Ishikawa (cell line): ENCODE results near the gene UBC.
A peak's percentile ranks its signal among the peaks of the same experiment; 100 is the strongest.

Experiments
- CEBPB ChIP-seq: IDR thresholded peaks from 2 replicates; pipeline ENCODE4 v1.6.1; 2012
- CREB1 ChIP-seq: IDR thresholded peaks from 2 replicates; pipeline ENCODE4 v1.6.1; 2012; ENCODE audit warnings: low read depth
- EGR1 ChIP-seq: IDR thresholded peaks from 2 replicates; pipeline ENCODE4 v1.6.1; 2012
- EP300 ChIP-seq: IDR thresholded peaks from 2 replicates; pipeline ENCODE4 v1.6.1; 2012; ENCODE audit warnings: borderline replicate concordance
- MAX ChIP-seq: IDR thresholded peaks from 2 replicates; pipeline ENCODE4 v1.6.1; 2012
- RAD21 ChIP-seq: IDR thresholded peaks from 2 replicates; pipeline ENCODE4 v1.6.1; 2012; ENCODE audit warnings: low read depth
- REST ChIP-seq: IDR thresholded peaks from 2 replicates; pipeline ENCODE4 v1.6.1; 2012; ENCODE audit warnings: low read depth, mild to moderate bottlenecking
- TAF1 ChIP-seq: IDR thresholded peaks from 2 replicates; pipeline ENCODE4 v1.6.1; 2012; ENCODE audit warnings: low read depth, mild to moderate bottlenecking
- TCF12 ChIP-seq: IDR thresholded peaks from 2 replicates; pipeline ENCODE4 v1.6.1; 2012; ENCODE audit warnings: low read depth
- TEAD4 ChIP-seq: IDR thresholded peaks from 2 replicates; pipeline ENCODE4 v1.6.1; 2012
- YY1 ChIP-seq: IDR thresholded peaks from 2 replicates; pipeline ENCODE4 v1.6.1; 2012; ENCODE audit warnings: low read depth
- ZBTB7A ChIP-seq: IDR thresholded peaks from 2 replicates; pipeline ENCODE4 v1.6.1; 2012; ENCODE audit warnings: low read depth
- TF ChIP-seq, protein P1 (sequence below): IDR thresholded peaks from 2 replicates; pipeline ENCODE4 v1.6.1; 2012

The UBC gene

DNA sequence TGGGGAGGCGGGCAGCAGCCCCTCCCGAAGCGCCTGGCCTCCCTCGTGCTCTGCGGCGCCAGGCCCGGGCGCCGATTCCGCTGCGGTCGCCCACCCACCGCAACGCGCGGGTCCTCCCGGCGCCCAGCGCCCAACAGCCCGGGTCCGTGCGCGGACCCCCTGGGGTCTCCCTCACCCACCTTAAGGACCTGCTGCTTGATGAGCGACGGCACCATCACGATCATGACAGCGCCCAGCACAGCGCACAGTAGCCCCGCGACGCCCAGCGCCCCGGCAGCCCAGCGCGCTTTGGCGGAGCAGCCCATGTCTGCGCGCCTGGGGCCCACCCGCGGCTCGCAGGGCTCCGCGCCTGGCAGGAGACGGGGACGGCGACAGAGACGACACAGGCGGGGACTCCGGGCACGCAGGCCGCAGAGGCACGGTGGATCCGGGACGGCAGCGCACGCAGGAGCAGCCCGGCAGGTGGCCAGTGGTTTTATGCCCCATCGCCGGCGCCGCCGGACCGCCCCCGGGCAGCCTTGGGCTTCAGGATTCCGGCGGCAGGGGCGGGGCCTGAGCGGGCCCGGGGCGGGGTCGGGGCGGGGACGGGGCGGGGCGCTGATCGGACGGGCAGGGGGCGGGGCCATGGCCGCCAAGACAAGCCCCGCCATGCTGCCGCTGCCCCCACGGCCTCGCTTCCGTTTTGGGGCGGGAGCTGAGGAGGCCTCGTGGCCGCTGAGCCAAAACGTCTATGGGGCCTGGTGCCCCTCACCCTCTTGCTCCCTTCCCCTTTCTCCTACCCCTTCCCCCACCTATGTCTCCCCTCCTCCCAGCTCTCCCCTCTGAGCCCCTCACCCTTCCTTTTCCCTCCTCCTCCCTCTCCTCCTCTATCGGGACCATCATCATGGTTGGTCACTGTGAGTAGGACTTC is 50.8 kb downstream of the UBC start, which contains the start of gene SCARB1:
SCARB1 (minus strand) TSS at position 449 of the 910 bp plus-strand sequence; CDS start at position 305, 144 bp downstream.
- TF ChIP-seq YY1 (peak; percentile 81), MAX (peak; percentile 85), ZBTB7A (peak; percentile 94), TAF1 (peak; percentile 54; the same call in 1 of the 2 replicates), REST (no peak), CEBPB (no peak), TCF12 (peak; percentile 5; the same call in 1 of the 2 replicates), RAD21 (no peak), CREB1 (no peak)
- TF ChIP-seq, protein P1, sequence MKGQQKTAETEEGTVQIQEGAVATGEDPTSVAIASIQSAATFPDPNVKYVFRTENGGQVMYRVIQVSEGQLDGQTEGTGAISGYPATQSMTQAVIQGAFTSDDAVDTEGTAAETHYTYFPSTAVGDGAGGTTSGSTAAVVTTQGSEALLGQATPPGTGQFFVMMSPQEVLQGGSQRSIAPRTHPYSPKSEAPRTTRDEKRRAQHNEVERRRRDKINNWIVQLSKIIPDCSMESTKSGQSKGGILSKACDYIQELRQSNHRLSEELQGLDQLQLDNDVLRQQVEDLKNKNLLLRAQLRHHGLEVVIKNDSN = no peak

- TF ChIP-seq CREB1 (no peak), EP300 (no peak), RAD21 (no peak), TEAD4 (no peak), YY1 (no peak), ZBTB7A (no peak), TCF12 (no peak), REST (no peak), TAF1 (no peak), EGR1 (no peak), CEBPB (no peak), MAX (no peak)
- TF ChIP-seq, protein P1 = no peak
Observed at GRCh38 chr12:124862768-124863415, 51.6 kb downstream of the UBC start.

GRCh38 chr12:124861898-124862676 is 52.4 kb downstream of the UBC start:
- no peak for TF ChIP-seq RAD21
